ENCODE measurements around the gene ITGA6.

The ITGA6 gene

DNA sequence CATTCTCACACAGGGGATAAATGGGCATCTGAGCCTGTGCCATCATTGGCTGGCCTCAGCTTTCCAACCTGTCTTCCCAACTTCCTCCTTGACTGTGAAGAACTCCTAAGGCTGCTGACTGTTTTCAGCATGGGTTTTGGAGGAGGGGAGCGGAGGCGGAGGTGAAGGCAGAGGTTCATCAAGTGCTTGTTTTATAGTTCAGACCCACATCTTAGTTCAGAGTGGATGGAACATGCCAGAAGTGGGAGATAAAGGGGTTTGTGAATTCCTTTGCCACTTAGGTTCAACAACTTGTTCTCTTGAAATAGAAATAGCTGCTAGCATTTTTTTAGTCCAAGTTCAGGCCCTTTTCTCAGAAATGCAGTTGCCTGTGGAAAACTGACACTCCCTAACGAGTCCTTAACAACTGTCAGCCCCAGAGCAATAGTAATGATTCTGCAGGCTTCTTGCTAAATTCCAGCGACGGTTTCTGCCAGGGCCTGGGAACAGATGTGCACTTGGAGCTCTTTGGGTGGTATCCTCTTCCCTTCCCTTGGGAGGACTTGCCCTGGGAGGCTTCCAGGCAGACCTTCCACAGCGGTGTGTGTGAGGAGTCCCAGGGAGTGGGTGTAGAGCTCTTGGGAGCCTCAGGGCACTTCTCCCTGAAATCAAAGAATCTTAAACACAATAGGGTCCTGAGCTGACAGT lies 30.1 kb upstream of the ITGA6 start:
- no peak for TF ChIP-seq ZNF70 (CRISPR knock-in tag; IDR thresholded peaks at IDR 0.05)
- TF ChIP-seq ZFP30 (CRISPR knock-in tag; IDR thresholded peaks at IDR 0.05): no peak
- no peak for ATAC-seq

- no peak for TF ChIP-seq CSDC2 (CRISPR knock-in tag; IDR thresholded peaks at IDR 0.05)
- TF ChIP-seq BACH2 (CRISPR knock-in tag; IDR thresholded peaks at IDR 0.05; ENCODE audit: borderline replicate concordance): no peak
- TF ChIP-seq SNAI2 (CRISPR knock-in tag; IDR thresholded peaks at IDR 0.05): no peak
- TF ChIP-seq GLIS3 (CRISPR knock-in tag; IDR thresholded peaks at IDR 0.05): no peak
- TF ChIP-seq, protein P1, sequence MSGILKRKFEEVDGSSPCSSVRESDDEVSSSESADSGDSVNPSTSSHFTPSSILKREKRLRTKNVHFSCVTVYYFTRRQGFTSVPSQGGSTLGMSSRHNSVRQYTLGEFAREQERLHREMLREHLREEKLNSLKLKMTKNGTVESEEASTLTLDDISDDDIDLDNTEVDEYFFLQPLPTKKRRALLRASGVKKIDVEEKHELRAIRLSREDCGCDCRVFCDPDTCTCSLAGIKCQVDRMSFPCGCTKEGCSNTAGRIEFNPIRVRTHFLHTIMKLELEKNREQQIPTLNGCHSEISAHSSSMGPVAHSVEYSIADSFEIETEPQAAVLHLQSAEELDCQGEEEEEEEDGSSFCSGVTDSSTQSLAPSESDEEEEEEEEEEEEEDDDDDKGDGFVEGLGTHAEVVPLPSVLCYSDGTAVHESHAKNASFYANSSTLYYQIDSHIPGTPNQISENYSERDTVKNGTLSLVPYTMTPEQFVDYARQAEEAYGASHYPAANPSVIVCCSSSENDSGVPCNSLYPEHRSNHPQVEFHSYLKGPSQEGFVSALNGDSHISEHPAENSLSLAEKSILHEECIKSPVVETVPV (CRISPR knock-in tag; IDR thresholded peaks at IDR 0.05): no peak
- no peak for TF ChIP-seq TSHZ2 (CRISPR knock-in tag; IDR thresholded peaks at IDR 0.05)
- no peak for TF ChIP-seq ZNF8 (CRISPR knock-in tag; IDR thresholded peaks at IDR 0.05)
- no peak for TF ChIP-seq OSR1 (CRISPR knock-in tag; IDR thresholded peaks at IDR 0.05)
- no peak for TF ChIP-seq ZFP3 (CRISPR knock-in tag; IDR thresholded peaks at IDR 0.05)
- TF ChIP-seq ZNF565 (CRISPR knock-in tag; conservative IDR thresholded peaks at IDR 0.05; ENCODE audit: low read depth): no peak
- ATAC-seq: no peak
Measured at GRCh38 chr2:172398440-172398839, 28.9 kb upstream of the ITGA6 start.

- ATAC-seq: no peak
- no peak for TF ChIP-seq ZC3H10 (CRISPR knock-in tag; IDR thresholded peaks at IDR 0.05)
- no peak for TF ChIP-seq CSDC2 (CRISPR knock-in tag; IDR thresholded peaks at IDR 0.05)
- TF ChIP-seq ZNF8 (CRISPR knock-in tag; IDR thresholded peaks at IDR 0.05): no peak
- TF ChIP-seq PPARA (CRISPR knock-in tag; IDR thresholded peaks at IDR 0.05; ENCODE audit: borderline replicate concordance): no peak
- TF ChIP-seq ARNTL (CRISPR knock-in tag; IDR thresholded peaks at IDR 0.05; ENCODE audit: borderline replicate concordance, low read depth): no peak
- TF ChIP-seq BACH2 (CRISPR knock-in tag; IDR thresholded peaks at IDR 0.05; ENCODE audit: borderline replicate concordance): no peak
- TF ChIP-seq TCF4 (CRISPR knock-in tag; IDR thresholded peaks at IDR 0.05; ENCODE audit: borderline replicate concordance): no peak
Measured at GRCh38 chr2:172399765-172400164, 27.6 kb upstream of the ITGA6 start.

GRCh38 chr2:172402198-172402597 lies 25.2 kb upstream of the ITGA6 start:
- no peak for ATAC-seq

DNA sequence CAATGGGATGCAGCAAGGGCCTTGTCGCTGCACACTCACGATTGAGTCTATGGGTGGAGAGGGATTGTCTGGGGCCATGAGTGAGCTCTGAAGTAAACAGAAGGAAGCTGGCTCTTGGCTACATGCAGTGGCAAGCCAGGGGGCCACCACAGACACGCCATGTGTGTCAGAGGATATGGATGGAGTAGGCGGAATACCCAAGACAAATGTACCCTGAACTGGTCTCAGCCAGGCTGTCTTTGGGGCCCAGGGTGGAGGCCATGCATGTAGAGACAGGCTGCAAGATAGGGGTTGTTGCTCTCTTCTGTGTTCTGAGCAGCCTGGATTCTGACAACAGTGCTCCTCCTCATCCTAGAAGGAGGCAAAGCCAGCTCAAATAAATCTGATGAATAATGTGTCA lies 24.0 kb upstream of the ITGA6 start:
- no peak for ATAC-seq
- TF ChIP-seq ARNTL (CRISPR knock-in tag; IDR thresholded peaks at IDR 0.05; ENCODE audit: borderline replicate concordance, low read depth): no peak
- no peak for TF ChIP-seq TSHZ2 (CRISPR knock-in tag; IDR thresholded peaks at IDR 0.05)
- no peak for TF ChIP-seq CSDC2 (CRISPR knock-in tag; IDR thresholded peaks at IDR 0.05)
- no peak for TF ChIP-seq BACH2 (CRISPR knock-in tag; IDR thresholded peaks at IDR 0.05; ENCODE audit: borderline replicate concordance)
- TF ChIP-seq, protein P2, sequence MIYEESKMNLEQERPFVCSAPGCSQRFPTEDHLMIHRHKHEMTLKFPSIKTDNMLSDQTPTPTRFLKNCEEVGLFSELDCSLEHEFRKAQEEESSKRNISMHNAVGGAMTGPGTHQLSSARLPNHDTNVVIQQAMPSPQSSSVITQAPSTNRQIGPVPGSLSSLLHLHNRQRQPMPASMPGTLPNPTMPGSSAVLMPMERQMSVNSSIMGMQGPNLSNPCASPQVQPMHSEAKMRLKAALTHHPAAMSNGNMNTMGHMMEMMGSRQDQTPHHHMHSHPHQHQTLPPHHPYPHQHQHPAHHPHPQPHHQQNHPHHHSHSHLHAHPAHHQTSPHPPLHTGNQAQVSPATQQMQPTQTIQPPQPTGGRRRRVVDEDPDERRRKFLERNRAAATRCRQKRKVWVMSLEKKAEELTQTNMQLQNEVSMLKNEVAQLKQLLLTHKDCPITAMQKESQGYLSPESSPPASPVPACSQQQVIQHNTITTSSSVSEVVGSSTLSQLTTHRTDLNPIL (CRISPR knock-in tag; IDR thresholded peaks at IDR 0.05; ENCODE audit: low read depth): no peak
- TF ChIP-seq OSR1 (CRISPR knock-in tag; IDR thresholded peaks at IDR 0.05): no peak
- TF ChIP-seq TCF4 (CRISPR knock-in tag; IDR thresholded peaks at IDR 0.05; ENCODE audit: borderline replicate concordance): no peak
- no peak for TF ChIP-seq PPARA (CRISPR knock-in tag; IDR thresholded peaks at IDR 0.05; ENCODE audit: borderline replicate concordance)
- no peak for TF ChIP-seq SNAI2 (CRISPR knock-in tag; IDR thresholded peaks at IDR 0.05)
- TF ChIP-seq POU6F1 (CRISPR knock-in tag; IDR thresholded peaks at IDR 0.05; ENCODE audit: borderline replicate concordance, low read depth): no peak

More at GRCh38 chr2:172402198-172402597, 25.2 kb upstream of the ITGA6 start:
- no peak for TF ChIP-seq BACH2 (CRISPR knock-in tag; IDR thresholded peaks at IDR 0.05; ENCODE audit: borderline replicate concordance)
- TF ChIP-seq, protein P1 (CRISPR knock-in tag; IDR thresholded peaks at IDR 0.05): no peak
- no peak for TF ChIP-seq ARNTL (CRISPR knock-in tag; IDR thresholded peaks at IDR 0.05; ENCODE audit: borderline replicate concordance, low read depth)
